ENCODE data around the gene IQCH. TPM values are rescaled to one million over a fixed set of nuclear protein-coding genes. Genes with fewer than 3 reads are reported as not detected.

The IQCH gene
- total and polyA plus RNA-seq, 9 of the 15 experiments (the other 6 are each of a cell fraction or from before 2014, with no cell fraction given), result 1.8 to 3.9 (median 2.7) TPM

DNA sequence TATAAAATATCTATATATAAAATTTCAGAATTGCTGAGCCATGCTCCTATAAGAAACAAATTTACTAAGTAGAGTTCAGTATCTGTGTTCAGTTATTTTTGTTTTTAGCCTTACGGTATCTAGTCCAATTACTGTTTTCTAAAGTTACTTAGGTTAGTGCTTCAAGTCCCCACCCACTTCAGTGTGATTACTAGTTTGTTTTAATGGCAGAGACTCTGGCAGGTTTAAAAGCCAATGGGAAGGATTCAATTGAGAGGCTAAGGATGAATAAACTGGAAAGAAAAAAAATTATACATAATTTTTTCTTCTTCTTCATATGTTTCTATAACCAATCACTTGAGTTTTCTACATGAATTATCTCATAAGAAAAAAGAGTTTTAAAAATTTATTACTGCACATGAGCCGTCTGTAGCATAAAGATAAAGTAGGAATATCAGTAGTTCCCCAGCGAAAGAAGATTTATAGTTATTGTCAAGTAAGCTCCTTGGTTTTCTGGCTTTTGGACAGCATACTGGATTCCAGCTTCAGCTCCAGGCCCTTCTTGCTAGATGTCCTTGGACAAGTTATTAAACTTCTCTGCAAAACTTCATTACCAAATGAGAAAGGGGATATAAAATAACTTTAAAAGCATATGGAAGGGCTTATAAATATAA, 46.9 kb upstream of the IQCH start:
- POLR2A ChIA-PET, result interaction anchor here (0.7 to 1.5 kb wide), 5 partner anchors 8 to 144 kb away, joined by 3 to 5 read pairs (median 3); partner anchors contain the start of gene AAGAB
- CTCF ChIA-PET (ENCODE audit: low intra/inter-chr PET ratio), result no interaction called here
- peaks cover 0 to 11% of the 10 kb centered on the region in 2 experiments; a peak in 3 of 5 replicates for H3K4me1 ChIP-seq (replicated peaks in 1 of 2; ENCODE audit: control insufficient read depth in 2 of 2, insufficient read depth in 2 of 2, low read length in 2 of 2)
- intact Hi-C loops (cut with micrococcal nuclease) (no loop called here), in situ Hi-C loops (cut with MboI) (no loop called here)
- 20% methylated on average over 3 of the region's 3 CpGs for WGBS (ENCODE audit: insufficient coverage, low coverage, missing lambda C conversion rate)
- BruUV-seq (replicated peaks), result no TSS peak
- peaks cover 66% of the 10 kb centered on the region for H3K36me3 ChIP-seq (ENCODE audit: control insufficient read depth, insufficient read depth, low read length)
- peak overlapping the region; percentile 31; the same call in 2 of the 3 replicates for H3K27ac ChIP-seq (ENCODE audit: extremely low read depth, low read depth, low read length)
- ATAC-seq, result peak; percentile 70
- H3K9me3 ChIP-seq (replicated peaks; ENCODE audit: control insufficient read depth, insufficient read depth, low read depth, low read length), result no peaks in the 10 kb centered on the region
- H3K4me3 ChIP-seq, result no peak overlapping the region
- H3K79me2 ChIP-seq (ENCODE audit: control insufficient read depth, insufficient read depth, low read length), result no peaks in the 10 kb centered on the region
- H3K9me1 ChIP-seq (ENCODE audit: control insufficient read depth, insufficient read depth, low read length), result no peaks in the 10 kb centered on the region
- no peaks in the 10 kb centered on the region for H3K27me3 ChIP-seq (ENCODE audit: control insufficient read depth in 2 of 2, insufficient read depth in 2 of 2, low read length in 2 of 2)
- H3K9ac ChIP-seq (ENCODE audit: insufficient read depth in 1 of 2, low read depth in 2 of 2, low read length in 2 of 2), result no peak overlapping the region
- H2AFZ ChIP-seq (ENCODE audit: low read depth, low read length), result no peak overlapping the region
- no peaks in the 10 kb centered on the region for H4K20me1 ChIP-seq (replicated peaks; ENCODE audit: control insufficient read depth, insufficient read depth, low read length)
- no peak for FAIRE-seq
- no peak overlapping the region for H3K4me2 ChIP-seq (ENCODE audit: insufficient read depth, low read length)
- DNase-seq (ENCODE audit: extremely low read depth in 1 of 4, low spot score in 3 of 4), result peak in 1 of 4 experiments; percentile 40
- TF ChIP-seq, protein P1, sequence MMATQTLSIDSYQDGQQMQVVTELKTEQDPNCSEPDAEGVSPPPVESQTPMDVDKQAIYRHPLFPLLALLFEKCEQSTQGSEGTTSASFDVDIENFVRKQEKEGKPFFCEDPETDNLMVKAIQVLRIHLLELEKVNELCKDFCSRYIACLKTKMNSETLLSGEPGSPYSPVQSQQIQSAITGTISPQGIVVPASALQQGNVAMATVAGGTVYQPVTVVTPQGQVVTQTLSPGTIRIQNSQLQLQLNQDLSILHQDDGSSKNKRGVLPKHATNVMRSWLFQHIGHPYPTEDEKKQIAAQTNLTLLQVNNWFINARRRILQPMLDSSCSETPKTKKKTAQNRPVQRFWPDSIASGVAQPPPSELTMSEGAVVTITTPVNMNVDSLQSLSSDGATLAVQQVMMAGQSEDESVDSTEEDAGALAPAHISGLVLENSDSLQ (IDR thresholded peaks at IDR 0.05), result peak; percentile 69
- TF ChIP-seq SMARCA4 (IDR thresholded peaks at IDR 0.05) (peak; percentile 73), TCF3 (CRISPR knock-in tag; IDR thresholded peaks at IDR 0.05) (peak; percentile 71), NCOR1 (IDR thresholded peaks at IDR 0.05) (peak; percentile 7; the same call in 1 of the 2 replicates), ADNP (tag; IDR thresholded peaks at IDR 0.05) (peak; percentile 40; the same call in 1 of the 2 replicates), ZNF644 (tag; IDR thresholded peaks at IDR 0.05; ENCODE audit: low read depth) (peak; percentile 37; the same call in 1 of the 2 replicates), EP300 (IDR thresholded peaks at IDR 0.05; ENCODE audit: low read length) (peak; percentile 13; the same call in 1 of the 2 replicates), ZNF143 (CRISPR knock-in tag; IDR thresholded peaks at IDR 0.05) (no peak), HDGF (IDR thresholded peaks at IDR 0.05) (no peak), HMBOX1 (IDR thresholded peaks at IDR 0.05) (peak; percentile 61; the same call in 1 of the 2 replicates), ZNF766 (CRISPR knock-in tag; conservative IDR thresholded peaks at IDR 0.05) (0 out of 2 replicates have a peak, but pooled peaks have one; percentile 22), MEIS2 (IDR thresholded peaks at IDR 0.05; ENCODE audit: partially characterized antibody) (peak; percentile 96), MTA2 (IDR thresholded peaks at IDR 0.05; ENCODE audit: low read depth) (0 out of 2 replicates have a peak, but pooled peaks have one; percentile 12), ATF2 (CRISPR knock-in tag; IDR thresholded peaks at IDR 0.05) (no peak), TAL1 (IDR thresholded peaks at IDR 0.05) (peak; percentile 71), CBFA2T3 (IDR thresholded peaks at IDR 0.05) (peak; percentile 62), CXXC5 (CRISPR knock-in tag; IDR thresholded peaks at IDR 0.05) (0 out of 2 replicates have a peak, but pooled peaks have one; percentile 16), CBFA2T2 (conservative IDR thresholded peaks at IDR 0.05) (peak; percentile 37), ARID1B (IDR thresholded peaks at IDR 0.05) (peak; percentile 76), TEAD4 (IDR thresholded peaks at IDR 0.05; ENCODE audit: low read length) (peak; percentile 39; the same call in 1 of the 2 replicates), TEAD4 (CRISPR knock-in tag; IDR thresholded peaks at IDR 0.05; ENCODE audit: borderline replicate concordance) (no peak), FOXJ2 (tag; IDR thresholded peaks at IDR 0.05) (0 out of 2 replicates have a peak, but pooled peaks have one; percentile 28), DPF2 (IDR thresholded peaks at IDR 0.05) (peak; percentile 35; the same call in 1 of the 2 replicates)

Data from K562 (cell line).